Peyer's patch (tissue), 4 donors: ENCODE measurements around the gene FLT4.

Source experiments
- CTCF ChIP-seq, 6 experiments: fragments of 450-650 bp in 4 of 6; fragments of 200-600 bp in 2 of 6; sonication (generic) in 1 of 6; IDR thresholded peaks; one replicate each; pipeline ENCODE4 v1.5.1; 2017 to 2019; ENCODE audit warnings: antibody characterized with exemption in 6 of 6, mild to moderate bottlenecking in 3 of 6, moderate library complexity in 1 of 6
- POLR2A ChIP-seq, 2 donors: fragments of 450-650 bp; IDR thresholded peaks; one replicate each; pipeline ENCODE4 v1.5.1; 2017; ENCODE audit warnings: antibody characterized with exemption in 2 of 2, mild to moderate bottlenecking in 2 of 2, moderate library complexity in 2 of 2

GRCh38 chr5:180563994-180564393 is 85.4 kb downstream of the FLT4 start:
- TF ChIP-seq CTCF (IDR thresholded peaks at IDR 0.05), result no peak
- TF ChIP-seq POLR2A (IDR thresholded peaks at IDR 0.05), result no peak
